Peyer's patch (tissue), 4 donors: Measurements from ENCODE around the gene RRBP1. TPM values are rescaled to one million over a fixed set of nuclear protein-coding genes. Genes with fewer than 3 reads are reported as not detected.

ENCODE experiments used
- DNase-seq, 3 donors: peaks; one replicate each; pipeline ENCODE4 v3.0.0-alpha.2; 2017 to 2019
- H3K27ac ChIP-seq, 4 donors: fragments of 200-600 bp; sonication (generic); one replicate each; pipeline ENCODE4 v1.5.1; 2016 to 2019
- H3K27me3 ChIP-seq, 2 donors: fragments of 200-600 bp; sonication (generic); one replicate each; pipeline ENCODE4 v1.5.1; 2019
- H3K36me3 ChIP-seq, 3 donors: fragments of 200-600 bp; sonication (generic); one replicate each; pipeline ENCODE4 v1.5.1; 2016 to 2019
- H3K4me1 ChIP-seq, 4 donors: fragments of 200-600 bp; sonication (generic); one replicate each; pipeline ENCODE4 v1.5.1; 2016 to 2019
- H3K4me3 ChIP-seq, 4 donors: fragments of 200-600 bp; sonication (generic); 1 replicate in 3 of 4; 2 replicates in 1 of 4; pipeline ENCODE4 v1.5.1; 2016 to 2019; ENCODE audit warnings: mild to moderate bottlenecking in 1 of 4
- H3K9me3 ChIP-seq, 4 donors: fragments of 200-600 bp; sonication (generic); one replicate each; pipeline ENCODE4 v1.5.1; 2016 to 2019; ENCODE audit warnings: mild to moderate bottlenecking in 1 of 4
- CTCF ChIP-seq, 6 experiments: fragments of 450-650 bp in 4 of 6; fragments of 200-600 bp in 2 of 6; sonication (generic) in 1 of 6; IDR thresholded peaks; one replicate each; pipeline ENCODE4 v1.5.1; 2017 to 2019; ENCODE audit warnings: antibody characterized with exemption in 6 of 6, mild to moderate bottlenecking in 3 of 6, moderate library complexity in 1 of 6
- POLR2A ChIP-seq, 2 donors: fragments of 450-650 bp; IDR thresholded peaks; one replicate each; pipeline ENCODE4 v1.5.1; 2017; ENCODE audit warnings: antibody characterized with exemption in 2 of 2, mild to moderate bottlenecking in 2 of 2, moderate library complexity in 2 of 2
- total RNA-seq, 4 donors: library from RNA; depleted of rRNA; stranded (reverse); fragments of >200 nt; gene quantifications; one replicate each; pipeline ENCODE4 v1.1.0, GENCODE V29; 2016

The RRBP1 gene
- total RNA-seq, 4 donors from 2014 or later, result 169 to 328 (median 249) TPM

- H3K27ac ChIP-seq, result no peak overlapping the region
- no peaks in the 10 kb centered on the region for H3K9me3 ChIP-seq
- peaks cover 0 to 61% (median 7%) of the 10 kb centered on the region in 4 donors for H3K4me1 ChIP-seq
- DNase-seq, result peak in 1 of 3 donors; percentile 50
- peaks cover 0 to 29% (median 0%) of the 10 kb centered on the region in 3 donors for H3K36me3 ChIP-seq
- H3K27me3 ChIP-seq, result no peaks in the 10 kb centered on the region
- no peak overlapping the region for H3K4me3 ChIP-seq
- TF ChIP-seq CTCF (IDR thresholded peaks at IDR 0.05), result peak in 2 of 6 experiments; percentile 20 to 31
- no peak for TF ChIP-seq POLR2A (IDR thresholded peaks at IDR 0.05)
These were observed 30.2 kb downstream of the RRBP1 start for GRCh38 chr20:17651760-17652388.

- H3K4me1 ChIP-seq, result peaks cover 0 to 67% (median 7%) of the 10 kb centered on the region in 4 donors
- no peak for DNase-seq
These were observed 30.8 kb downstream of the RRBP1 start for GRCh38 chr20:17651129-17651759.

GRCh38 chr20:17650301-17651128, 31.5 kb downstream of the RRBP1 start:
- peaks cover 0 to 20% (median 0%) of the 10 kb centered on the region in 3 donors for H3K36me3 ChIP-seq
- no peak overlapping the region for H3K4me3 ChIP-seq
- H3K27ac ChIP-seq, result no peak overlapping the region
- no peaks in the 10 kb centered on the region for H3K9me3 ChIP-seq
- DNase-seq, result peak in 1 of 3 donors; percentile 35
- TF ChIP-seq POLR2A (IDR thresholded peaks at IDR 0.05) (no peak), CTCF (IDR thresholded peaks at IDR 0.05) (no peak)
- H3K4me1 ChIP-seq, result peaks cover 0 to 74% (median 7%) of the 10 kb centered on the region in 4 donors
- no peaks in the 10 kb centered on the region for H3K27me3 ChIP-seq

More at GRCh38 chr20:17651129-17651759, 30.8 kb downstream of the RRBP1 start:
- H3K9me3 ChIP-seq, result no peaks in the 10 kb centered on the region
- H3K4me3 ChIP-seq, result no peak overlapping the region
- H3K27me3 ChIP-seq, result no peaks in the 10 kb centered on the region
- H3K36me3 ChIP-seq, result peaks cover 0 to 22% (median 0%) of the 10 kb centered on the region in 3 donors
- no peak overlapping the region for H3K27ac ChIP-seq
- TF ChIP-seq POLR2A (IDR thresholded peaks at IDR 0.05) (no peak), CTCF (IDR thresholded peaks at IDR 0.05) (no peak)

GRCh38 chr20:17648791-17649730, 33.0 kb downstream of the RRBP1 start:
- peak in 2 of 3 donors; percentile 70 to 71 for DNase-seq
- H3K36me3 ChIP-seq, result peaks cover 0 to 12% (median 0%) of the 10 kb centered on the region in 3 donors
- H3K4me1 ChIP-seq, result peaks cover 0 to 89% (median 7%) of the 10 kb centered on the region in 4 donors
- no peaks in the 10 kb centered on the region for H3K9me3 ChIP-seq
- no peaks in the 10 kb centered on the region for H3K27me3 ChIP-seq
- peak overlapping the region in 1 of 4 donors; percentile 25 for H3K27ac ChIP-seq
- no peak overlapping the region for H3K4me3 ChIP-seq
- TF ChIP-seq CTCF (IDR thresholded peaks at IDR 0.05), result peak in 5 of 6 experiments; percentile 10 to 59 (median 46)
- TF ChIP-seq POLR2A (IDR thresholded peaks at IDR 0.05), result no peak

GRCh38 chr20:17648315-17648646, 33.8 kb downstream of the RRBP1 start:
- no peak for TF ChIP-seq POLR2A (IDR thresholded peaks at IDR 0.05)
- TF ChIP-seq CTCF (IDR thresholded peaks at IDR 0.05), result no peak
- peak in 1 of 3 donors; percentile 49 for DNase-seq
- Histone ChIP-seq H3K9me3 (no peaks in the 10 kb centered on the region), H3K4me1 (peaks cover 0 to 96% (median 7%) of the 10 kb centered on the region in 4 donors), H3K36me3 (peaks cover 0 to 10% (median 0%) of the 10 kb centered on the region in 3 donors), H3K27ac (peak overlapping the region in 1 of 4 donors; percentile 4), H3K4me3 (no peak overlapping the region), H3K27me3 (no peaks in the 10 kb centered on the region)
